Liver (tissue), 3 donors: Measurements from ENCODE around the gene VSIR.

Source experiments
- JUND ChIP-seq, 2 donors: IDR thresholded peaks; 2 replicates each; pipeline ENCODE4 v1.6.1; 2016; ENCODE audit warnings: antibody characterized with exemption in 2 of 2
- SP1 ChIP-seq: IDR thresholded peaks from 2 replicates; pipeline ENCODE4 v1.6.1; 2018; ENCODE audit warnings: antibody characterized with exemption, mild to moderate bottlenecking
- TF ChIP-seq, protein P1 (sequence below): fragments of 150-350 bp; IDR thresholded peaks from 2 replicates; pipeline ENCODE4 v1.5.1; 2017; ENCODE audit warnings: improper control_type of control experiment, low read depth, low read length; ENCODE audit not compliant: missing input control
- TF ChIP-seq, protein P2 (sequence below): IDR thresholded peaks from 2 replicates; pipeline ENCODE4 v1.6.1; 2016; ENCODE audit warnings: antibody characterized with exemption
- TF ChIP-seq, protein P3 (sequence below): IDR thresholded peaks from 2 replicates; pipeline ENCODE4 v1.6.1; 2016; ENCODE audit warnings: antibody characterized with exemption
- TF ChIP-seq, protein P4 (sequence below): IDR thresholded peaks from 2 replicates; pipeline ENCODE4 v1.6.1; 2016; ENCODE audit warnings: antibody characterized with exemption, mild to moderate bottlenecking
- TF ChIP-seq, protein P5 (sequence below): IDR thresholded peaks from 2 replicates; pipeline ENCODE4 v1.6.1; 2016; ENCODE audit warnings: antibody characterized with exemption
- donor health status: healthy.
- donor health status: healthy.

DNA sequence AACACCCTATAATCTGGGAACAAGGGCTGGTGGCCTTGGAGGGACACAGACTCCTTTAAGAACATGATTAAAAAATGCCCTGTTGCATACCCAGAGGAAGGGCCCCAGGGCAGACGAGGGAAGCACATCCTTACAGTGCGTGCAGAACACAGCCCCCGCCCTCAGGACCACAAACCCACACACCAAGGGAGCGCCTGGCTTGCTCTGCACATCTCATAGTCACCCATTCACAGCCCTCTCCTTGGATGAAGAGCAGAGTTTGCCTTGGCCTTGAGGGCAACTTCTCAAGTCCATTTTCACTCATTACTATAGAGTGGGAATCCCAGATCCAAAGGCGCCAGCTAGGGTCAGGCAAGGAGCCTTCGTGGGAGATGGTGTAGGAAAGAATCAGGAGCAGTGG lies 6.3 kb upstream of the VSIR start:
- TF ChIP-seq, protein P1, sequence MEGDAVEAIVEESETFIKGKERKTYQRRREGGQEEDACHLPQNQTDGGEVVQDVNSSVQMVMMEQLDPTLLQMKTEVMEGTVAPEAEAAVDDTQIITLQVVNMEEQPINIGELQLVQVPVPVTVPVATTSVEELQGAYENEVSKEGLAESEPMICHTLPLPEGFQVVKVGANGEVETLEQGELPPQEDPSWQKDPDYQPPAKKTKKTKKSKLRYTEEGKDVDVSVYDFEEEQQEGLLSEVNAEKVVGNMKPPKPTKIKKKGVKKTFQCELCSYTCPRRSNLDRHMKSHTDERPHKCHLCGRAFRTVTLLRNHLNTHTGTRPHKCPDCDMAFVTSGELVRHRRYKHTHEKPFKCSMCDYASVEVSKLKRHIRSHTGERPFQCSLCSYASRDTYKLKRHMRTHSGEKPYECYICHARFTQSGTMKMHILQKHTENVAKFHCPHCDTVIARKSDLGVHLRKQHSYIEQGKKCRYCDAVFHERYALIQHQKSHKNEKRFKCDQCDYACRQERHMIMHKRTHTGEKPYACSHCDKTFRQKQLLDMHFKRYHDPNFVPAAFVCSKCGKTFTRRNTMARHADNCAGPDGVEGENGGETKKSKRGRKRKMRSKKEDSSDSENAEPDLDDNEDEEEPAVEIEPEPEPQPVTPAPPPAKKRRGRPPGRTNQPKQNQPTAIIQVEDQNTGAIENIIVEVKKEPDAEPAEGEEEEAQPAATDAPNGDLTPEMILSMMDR: no peak
- TF ChIP-seq, protein P2, sequence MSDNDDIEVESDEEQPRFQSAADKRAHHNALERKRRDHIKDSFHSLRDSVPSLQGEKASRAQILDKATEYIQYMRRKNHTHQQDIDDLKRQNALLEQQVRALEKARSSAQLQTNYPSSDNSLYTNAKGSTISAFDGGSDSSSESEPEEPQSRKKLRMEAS: no peak
- TF ChIP-seq, protein P3, sequence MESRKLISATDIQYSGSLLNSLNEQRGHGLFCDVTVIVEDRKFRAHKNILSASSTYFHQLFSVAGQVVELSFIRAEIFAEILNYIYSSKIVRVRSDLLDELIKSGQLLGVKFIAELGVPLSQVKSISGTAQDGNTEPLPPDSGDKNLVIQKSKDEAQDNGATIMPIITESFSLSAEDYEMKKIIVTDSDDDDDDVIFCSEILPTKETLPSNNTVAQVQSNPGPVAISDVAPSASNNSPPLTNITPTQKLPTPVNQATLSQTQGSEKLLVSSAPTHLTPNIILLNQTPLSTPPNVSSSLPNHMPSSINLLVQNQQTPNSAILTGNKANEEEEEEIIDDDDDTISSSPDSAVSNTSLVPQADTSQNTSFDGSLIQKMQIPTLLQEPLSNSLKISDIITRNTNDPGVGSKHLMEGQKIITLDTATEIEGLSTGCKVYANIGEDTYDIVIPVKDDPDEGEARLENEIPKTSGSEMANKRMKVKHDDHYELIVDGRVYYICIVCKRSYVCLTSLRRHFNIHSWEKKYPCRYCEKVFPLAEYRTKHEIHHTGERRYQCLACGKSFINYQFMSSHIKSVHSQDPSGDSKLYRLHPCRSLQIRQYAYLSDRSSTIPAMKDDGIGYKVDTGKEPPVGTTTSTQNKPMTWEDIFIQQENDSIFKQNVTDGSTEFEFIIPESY: no peak
- TF ChIP-seq, protein P4, sequence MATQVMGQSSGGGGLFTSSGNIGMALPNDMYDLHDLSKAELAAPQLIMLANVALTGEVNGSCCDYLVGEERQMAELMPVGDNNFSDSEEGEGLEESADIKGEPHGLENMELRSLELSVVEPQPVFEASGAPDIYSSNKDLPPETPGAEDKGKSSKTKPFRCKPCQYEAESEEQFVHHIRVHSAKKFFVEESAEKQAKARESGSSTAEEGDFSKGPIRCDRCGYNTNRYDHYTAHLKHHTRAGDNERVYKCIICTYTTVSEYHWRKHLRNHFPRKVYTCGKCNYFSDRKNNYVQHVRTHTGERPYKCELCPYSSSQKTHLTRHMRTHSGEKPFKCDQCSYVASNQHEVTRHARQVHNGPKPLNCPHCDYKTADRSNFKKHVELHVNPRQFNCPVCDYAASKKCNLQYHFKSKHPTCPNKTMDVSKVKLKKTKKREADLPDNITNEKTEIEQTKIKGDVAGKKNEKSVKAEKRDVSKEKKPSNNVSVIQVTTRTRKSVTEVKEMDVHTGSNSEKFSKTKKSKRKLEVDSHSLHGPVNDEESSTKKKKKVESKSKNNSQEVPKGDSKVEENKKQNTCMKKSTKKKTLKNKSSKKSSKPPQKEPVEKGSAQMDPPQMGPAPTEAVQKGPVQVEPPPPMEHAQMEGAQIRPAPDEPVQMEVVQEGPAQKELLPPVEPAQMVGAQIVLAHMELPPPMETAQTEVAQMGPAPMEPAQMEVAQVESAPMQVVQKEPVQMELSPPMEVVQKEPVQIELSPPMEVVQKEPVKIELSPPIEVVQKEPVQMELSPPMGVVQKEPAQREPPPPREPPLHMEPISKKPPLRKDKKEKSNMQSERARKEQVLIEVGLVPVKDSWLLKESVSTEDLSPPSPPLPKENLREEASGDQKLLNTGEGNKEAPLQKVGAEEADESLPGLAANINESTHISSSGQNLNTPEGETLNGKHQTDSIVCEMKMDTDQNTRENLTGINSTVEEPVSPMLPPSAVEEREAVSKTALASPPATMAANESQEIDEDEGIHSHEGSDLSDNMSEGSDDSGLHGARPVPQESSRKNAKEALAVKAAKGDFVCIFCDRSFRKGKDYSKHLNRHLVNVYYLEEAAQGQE: no peak
- TF ChIP-seq JUND (IDR thresholded peaks at IDR 0.05) (no peak), SP1 (no peak)
- TF ChIP-seq, protein P5, sequence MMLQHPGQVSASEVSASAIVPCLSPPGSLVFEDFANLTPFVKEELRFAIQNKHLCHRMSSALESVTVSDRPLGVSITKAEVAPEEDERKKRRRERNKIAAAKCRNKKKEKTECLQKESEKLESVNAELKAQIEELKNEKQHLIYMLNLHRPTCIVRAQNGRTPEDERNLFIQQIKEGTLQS: no peak
